GM23248 (cell line): Measurements from ENCODE around the gene SLC26A6.

Experiments
- EZH2 ChIP-seq: fragments of 200-600 bp; sonication (generic); IDR thresholded peaks from 2 replicates; pipeline ENCODE4 v1.6.1; 2018; ENCODE audit warnings: antibody characterized with exemption, mild to moderate bottlenecking; ENCODE audit not compliant: insufficient read depth, poor library complexity, severe bottlenecking
- EZH2phosphoT487 ChIP-seq: fragments of 200-600 bp; sonication (generic); IDR thresholded peaks from 2 replicates; pipeline ENCODE4 v1.6.1; 2018; ENCODE audit warnings: antibody characterized with exemption, moderate library complexity, mild to moderate bottlenecking, low read depth; ENCODE audit not compliant: insufficient read depth

DNA sequence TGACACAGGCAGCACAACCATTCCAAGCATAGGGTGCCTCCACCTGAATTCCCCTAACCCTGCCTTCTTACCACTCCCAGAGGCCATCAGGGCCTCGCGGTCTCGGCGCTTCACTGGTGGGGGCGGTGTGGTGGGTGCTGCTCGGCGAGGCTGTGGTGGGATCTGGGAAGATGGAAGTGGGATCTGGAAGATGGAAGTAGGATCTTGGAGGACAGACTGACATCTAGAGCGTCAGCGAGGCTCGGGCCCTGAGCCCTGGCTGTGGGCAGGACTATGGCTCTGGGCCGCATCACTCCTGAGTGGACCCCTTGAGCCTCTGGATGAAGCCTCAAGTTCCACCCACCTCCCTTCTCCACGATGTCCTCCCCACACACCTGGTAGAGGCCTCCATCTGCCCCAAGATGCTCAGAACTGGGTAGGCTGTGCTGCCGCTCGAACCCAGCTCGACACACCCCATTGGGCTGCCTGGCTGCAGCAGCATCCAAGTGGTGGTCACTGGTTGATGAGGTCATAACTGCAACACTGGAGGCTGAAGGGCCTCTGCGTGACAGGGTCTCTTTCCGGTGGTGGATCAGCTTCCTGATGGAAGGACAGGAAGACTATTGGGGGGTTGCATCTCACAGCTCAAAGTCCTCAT, 46.8 kb upstream of the SLC26A6 start:
- no peak for TF ChIP-seq EZH2
- TF ChIP-seq EZH2phosphoT487: no peak
